NK-92 treated with Interleukin-12 subunit alpha and Interleukin-12 subunit beta, amount 100 ng/mL, for 24 hours (cell line): Measurements from ENCODE around the gene NEURL2.
A peak's percentile ranks its signal among the peaks of the same experiment; 100 is the strongest.
"Not testable (repeated sequence)": the region's sequence is repeated elsewhere in the genome, so short reads cannot be mapped to it uniquely, and the experiment has no call there.

Source experiments
- DNase-seq: peaks from one replicate; lab custom pipeline; 2025; lab: John Stamatoyannopoulos, UW

Gene NEURL2

GRCh38 chr20:45890985-45891983, at the start of gene NEURL2, which contains the start of gene CTSA:
Gene NEURL2, minus strand, starts transcription at chr20:45891208. Its CDS starts 217 bp downstream, at chr20:45890991.
Gene CTSA, plus strand, starts transcription at chr20:45891335. Its CDS starts 234 bp downstream, at chr20:45891569.
- DNase-seq: peak; percentile 78

- no peak for DNase-seq
Measured at GRCh38 chr20:45940469-45940868, 49.5 kb upstream of the NEURL2 start.

- DNase-seq: no peak
Measured at GRCh38 chr20:45940053-45940452, 49.0 kb upstream of the NEURL2 start.

GRCh38 chr20:45938727-45939438, 47.9 kb upstream of the NEURL2 start:
- no peak for DNase-seq

- no peak for DNase-seq
Measured at GRCh38 chr20:45937765-45938164, 46.8 kb upstream of the NEURL2 start.

- DNase-seq: no peak
Measured at GRCh38 chr20:45935416-45936046, 44.5 kb upstream of the NEURL2 start.

- DNase-seq: peak; percentile 99
Measured at GRCh38 chr20:45934586-45935415, 43.8 kb upstream of the NEURL2 start, which contains the start of gene PCIF1. Gene PCIF1, plus strand, starts transcription at chr20:45934683. Its CDS starts 4,317 bp downstream, at chr20:45939000.

GRCh38 chr20:45934046-45934585, 43.1 kb upstream of the NEURL2 start:
- DNase-seq: peak; percentile 80

GRCh38 chr20:45933266-45934045, 42.4 kb upstream of the NEURL2 start:
- DNase-seq: peak; percentile 30

- not testable (repeated sequence) for DNase-seq
Measured at GRCh38 chr20:45931680-45932079, 40.7 kb upstream of the NEURL2 start.

- DNase-seq: no peak
Measured at GRCh38 chr20:45927071-45927878, 36.3 kb upstream of the NEURL2 start.

- DNase-seq: no peak
Measured at GRCh38 chr20:45926731-45927070, 35.7 kb upstream of the NEURL2 start.

- DNase-seq: no peak
Measured at GRCh38 chr20:45925821-45926506, 35.0 kb upstream of the NEURL2 start.

- DNase-seq: no peak
Measured at GRCh38 chr20:45924391-45925261, 33.6 kb upstream of the NEURL2 start.

GRCh38 chr20:45921337-45922189, 30.6 kb upstream of the NEURL2 start:
- DNase-seq: no peak

- DNase-seq: no peak
Measured at GRCh38 chr20:45920462-45921336, 29.7 kb upstream of the NEURL2 start.
